Endothelial cell of umbilical vein (primary cell): ENCODE results near the gene KMT2B. TPM values are rescaled to one million over a fixed set of nuclear protein-coding genes. Genes with fewer than 3 reads are reported as not detected.

Experiments
- BruUV-seq: library from RNA; stranded (reverse); fragments of 400-500 nt; replicated peaks from 2 replicates; lab custom pipeline; 2021; lab: Mats Ljungman, UMichigan
- CTCF ChIA-PET: fragments of 300-600, 350-600 bp; sonication (Branson Sonifier 250); formaldehyde crosslinking; loops from one replicate; lab custom pipeline; 2021; ENCODE audit warnings: antibody characterized with exemption, inconsistent platforms; lab: Charles Lee
- POLR2A ChIA-PET: fragments of 300-600, 350-600 bp; sonication (Branson Sonifier 250); formaldehyde crosslinking; loops from one replicate; lab custom pipeline; 2021; ENCODE audit warnings: antibody characterized with exemption, inconsistent platforms; lab: Charles Lee
- DNase-seq: peaks from one replicate; pipeline ENCODE4 v3.0.0-alpha.2; 2011; ENCODE audit warnings: low read depth, low spot score
- FAIRE-seq: peaks from 2 replicates; lab custom pipeline; 2011; peaks lifted over from hg19 to GRCh38; lab: Jason Lieb, UNC
- H2AFZ ChIP-seq: 2 replicates; pipeline ENCODE4 v1.6.0; 2012; ENCODE audit warnings: low read depth, low read length, control low read depth, inconsistent platforms
- H3K27ac ChIP-seq: 2 replicates; pipeline ENCODE4 v1.5.1; 2011; ENCODE audit warnings: low read depth, mild to moderate bottlenecking, control low read depth, low read length, moderate library complexity; ENCODE audit not compliant: insufficient read depth
- H3K27me3 ChIP-seq, 2 experiments: 2 replicates each; pipeline versions ENCODE4 v1.6.0 to v1.6.1; 2011; ENCODE audit warnings: low read length in 2 of 2, mixed read lengths in 1 of 2; ENCODE audit not compliant: control insufficient read depth in 2 of 2, insufficient read depth in 2 of 2
- H3K36me3 ChIP-seq, 2 experiments: 2 replicates in 1 of 2; 3 replicates in 1 of 2; pipeline ENCODE4 v1.5.1; 2011; ENCODE audit warnings: low read length in 2 of 2, mild to moderate bottlenecking in 1 of 2, moderate library complexity in 1 of 2; ENCODE audit not compliant: control insufficient read depth in 2 of 2, insufficient read depth in 2 of 2; ENCODE audit errors: extremely low read depth in 1 of 2
- H3K4me1 ChIP-seq: 3 replicates; pipeline ENCODE4 v1.5.1; 2011; ENCODE audit warnings: mild to moderate bottlenecking, low read length; ENCODE audit not compliant: control insufficient read depth, insufficient read depth; ENCODE audit errors: extremely low read depth
- H3K4me2 ChIP-seq: 2 replicates; pipeline ENCODE4 v1.6.1; 2011; ENCODE audit warnings: low read length, control low read depth, mixed read lengths; ENCODE audit not compliant: insufficient read depth
- H3K4me3 ChIP-seq, 3 experiments: fragments of 200-600 bp in 1 of 3; sonication (generic), shearing (Covaris generic) in 1 of 3; replicated peaks in 1 of 3; 2 replicates each; pipeline ENCODE4 v1.5.1; 2011 to 2016; ENCODE audit warnings: control low read depth in 3 of 3, low read length in 3 of 3, mild to moderate bottlenecking in 2 of 3, inconsistent platforms in 1 of 3, low read depth in 1 of 3, moderate library complexity in 1 of 3; ENCODE audit not compliant: insufficient read depth in 1 of 3
- H3K79me2 ChIP-seq: 2 replicates; pipeline ENCODE4 v1.6.0; 2012; ENCODE audit warnings: low read length, inconsistent platforms; ENCODE audit not compliant: control insufficient read depth, insufficient read depth
- H3K9ac ChIP-seq: replicated peaks from 2 replicates; pipeline ENCODE3; 2011; ENCODE audit warnings: low read length, control low read depth; ENCODE audit not compliant: insufficient read depth; ENCODE audit errors: extremely low read depth
- H3K9me1 ChIP-seq: replicated peaks from 3 replicates; pipeline ENCODE4 v1.6.0; 2011; ENCODE audit warnings: mild to moderate bottlenecking, low read length; ENCODE audit not compliant: control insufficient read depth, insufficient read depth; ENCODE audit errors: extremely low read depth
- H3K9me3 ChIP-seq: replicated peaks from 2 replicates; pipeline ENCODE4 v1.5.1; 2012; ENCODE audit warnings: low read length, inconsistent platforms; ENCODE audit not compliant: control insufficient read depth, insufficient read depth
- H4K20me1 ChIP-seq: replicated peaks from 2 replicates; pipeline ENCODE3; 2011; ENCODE audit warnings: mild to moderate bottlenecking, low read length; ENCODE audit not compliant: control insufficient read depth, insufficient read depth; ENCODE audit errors: extremely low read depth
- CTCF ChIP-seq, 2 donors: IDR thresholded peaks; 1 replicate in 1 of 2; 2 replicates in 1 of 2; pipeline ENCODE4 v1.5.1; 2011; ENCODE audit warnings: low read length in 2 of 2, mild to moderate bottlenecking in 2 of 2, moderate library complexity in 2 of 2, control low read depth in 1 of 2, inconsistent platforms in 1 of 2, low read depth in 1 of 2; ENCODE audit not compliant: insufficient read depth in 1 of 2; ENCODE audit errors: extremely low read depth in 1 of 2
- EZH2 ChIP-seq: IDR thresholded peaks from 2 replicates; pipeline ENCODE4 v1.6.1; 2012; ENCODE audit warnings: borderline replicate concordance, low read depth, mild to moderate bottlenecking, moderate library complexity, low read length, inconsistent platforms; ENCODE audit not compliant: severe bottlenecking
- FOS ChIP-seq: IDR thresholded peaks from 2 replicates; pipeline ENCODE4 v1.6.1; 2011; ENCODE audit warnings: mild to moderate bottlenecking, low read length, moderate library complexity, borderline replicate concordance; ENCODE audit not compliant: insufficient read depth
- GATA2 ChIP-seq: IDR thresholded peaks from 2 replicates; pipeline ENCODE4 v1.7.0; 2011; ENCODE audit warnings: low read depth, mild to moderate bottlenecking, moderate library complexity, mixed read lengths, low read length; ENCODE audit not compliant: insufficient read length, insufficient read depth
- JUN ChIP-seq: IDR thresholded peaks from 2 replicates; pipeline ENCODE4 v1.6.1; 2011; ENCODE audit warnings: borderline replicate concordance, low read depth; ENCODE audit not compliant: insufficient read length, insufficient read depth
- MAX ChIP-seq: IDR thresholded peaks from 2 replicates; pipeline ENCODE4 v1.6.1; 2011; ENCODE audit not compliant: insufficient read depth, insufficient read length
- MYC ChIP-seq: IDR thresholded peaks from one replicate; pipeline ENCODE4 v1.6.1; 2011; ENCODE audit warnings: mild to moderate bottlenecking, low read depth, low read length
- POLR2A ChIP-seq: IDR thresholded peaks from 2 replicates; pipeline ENCODE4 v1.6.1; 2012; ENCODE audit warnings: low read depth, mild to moderate bottlenecking, control low read depth, low read length
- POLR2AphosphoS5 ChIP-seq: IDR thresholded peaks from 2 replicates; pipeline ENCODE4 v1.6.1; 2012; ENCODE audit warnings: low read depth, mild to moderate bottlenecking, control low read depth, low read length, moderate library complexity; ENCODE audit not compliant: insufficient read depth
- dilution Hi-C: fragments of 300-500 bp; cut with MboI; formaldehyde crosslinking; loops from one replicate; pipeline ENCODE4 v1.15.0; 2019; ENCODE audit warnings: low sequenced_read_pairs; ENCODE audit not compliant: extremely low pct_ligation_motif_present
- intact Hi-C: fragments of 100-400 bp; cut with micrococcal nuclease; formaldehyde crosslinking; loops from one replicate; pipeline ENCODE4 v1.10.0; 2022
- polyA plus RNA-seq, 4 experiments: library from polyadenylated mRNA; depleted of rRNA in 3 of 4; stranded (reverse) in 3 of 4; unstranded in 1 of 4; fragments of >200 nt; gene quantifications; 2 replicates each; pipeline versions ENCODE4 v1.2.1 to v1.2.3, GENCODE V29; 2011 to 2012; ENCODE audit warnings: missing spikeins in 1 of 4
- total RNA-seq: library from RNA; stranded (reverse); gene quantifications from 2 replicates; pipeline ENCODE4 v1.2.3, GENCODE V29; 2021

KMT2B gene
- total and polyA plus RNA-seq, 2 donors (not counting 3 experiments of a cell fraction or from before 2014, with no cell fraction given): 28.4 to 37.2 TPM

GRCh38 chr19:35767288-35768081 lies 49.7 kb downstream of the KMT2B start:
- Histone ChIP-seq H3K4me3 (no peak overlapping the region), H3K36me3 (peaks cover 3 to 6% of the 10 kb centered on the region in 2 experiments), H3K9me1 (no peaks in the 10 kb centered on the region), H3K79me2 (no peaks in the 10 kb centered on the region), H4K20me1 (no peaks in the 10 kb centered on the region), H3K9ac (no peak overlapping the region), H3K27me3 (no peaks in the 10 kb centered on the region), H3K27ac (no peak overlapping the region), H3K9me3 (no peaks in the 10 kb centered on the region), H3K4me2 (no peak overlapping the region), H3K4me1 (no peaks in the 10 kb centered on the region), H2AFZ (no peak overlapping the region)
- CTCF ChIA-PET: interaction anchor here (1.1 to 1.2 kb wide), 2 partner anchors 19 to 115 kb away, joined by 3 read pairs; partner anchors contain the start of gene LIN37
- POLR2A ChIA-PET: no interaction called here
- no TSS peak for BruUV-seq
- DNase-seq (no peak), FAIRE-seq (no peak)
- TF ChIP-seq POLR2A: no peak
- no peak for TF ChIP-seq GATA2
- no peak for TF ChIP-seq MAX
- TF ChIP-seq JUN: no peak
- no peak for TF ChIP-seq FOS
- TF ChIP-seq CTCF (IDR thresholded peaks at IDR 0.05; ENCODE audit: extremely low read depth in 1 of 2, insufficient read depth in 1 of 2, low read depth in 1 of 2, low read length in 2 of 2): no peak
- TF ChIP-seq POLR2AphosphoS5: no peak
- TF ChIP-seq MYC: no peak
- no peak for TF ChIP-seq EZH2
- intact Hi-C loops: no loop called here
- dilution Hi-C loops: no loop called here
